Left lung (tissue), 10 donors: ENCODE results near the gene PEPD. TPM values are rescaled to one million over a fixed set of nuclear protein-coding genes. Genes with fewer than 3 reads are reported as not detected.
A peak's percentile ranks its signal among the peaks of the same experiment; 100 is the strongest.

ENCODE experiments used
- ATAC-seq: fragments of 200-7000 bp; cut with Tn5 transposase; one replicate; pipeline ENCODE4 v1.9.1; 2020; ENCODE audit warnings: moderate library complexity
- DNase-seq, 4 donors: peaks; one replicate each; pipeline ENCODE4 v3.0.0-alpha.2; 2013 to 2020
- H3K27ac ChIP-seq, 2 donors: fragments of 200-600 bp; sonication (generic) in 1 of 2; one replicate each; pipeline versions ENCODE4 v1.5.0 to v1.8.0; 2020 to 2021
- H3K27me3 ChIP-seq, 2 donors: fragments of 200-600 bp; sonication (generic) in 1 of 2; one replicate each; pipeline versions ENCODE4 v1.5.0 to v1.8.0; 2020 to 2021
- H3K36me3 ChIP-seq, 2 donors: fragments of 200-600 bp; sonication (generic) in 1 of 2; one replicate each; pipeline versions ENCODE4 v1.5.0 to v1.8.0; 2020 to 2021
- H3K4me1 ChIP-seq, 2 donors: fragments of 200-600 bp; one replicate each; pipeline ENCODE4 v1.8.0; 2021
- H3K4me3 ChIP-seq, 2 donors: fragments of 200-600 bp; sonication (generic) in 1 of 2; one replicate each; pipeline versions ENCODE4 v1.5.0 to v1.8.0; 2020 to 2021; ENCODE audit warnings: mild to moderate bottlenecking in 1 of 2
- H3K9me3 ChIP-seq, 2 donors: fragments of 200-600 bp; sonication (generic) in 1 of 2; one replicate each; pipeline versions ENCODE4 v1.5.0 to v1.8.0; 2020 to 2021
- CTCF ChIP-seq, 2 donors: fragments of 200-600 bp; sonication (generic) in 1 of 2; IDR thresholded peaks; one replicate each; pipeline versions ENCODE4 v1.5.0 to v1.8.0; 2021; ENCODE audit warnings: antibody characterized with exemption in 2 of 2
- intact Hi-C, 2 donors: fragments of 100-400 bp; cut with DNase I; formaldehyde crosslinking; loops; one replicate each; pipeline versions ENCODE4 v1.11.2 to v1.14.2; 2022
- polyA plus RNA-seq, 6 donors: library from polyadenylated mRNA; unstranded; fragments of 120-200 nt; gene quantifications; one replicate each; pipeline ENCODE4 v1.2.1, GENCODE V29; 2013; ENCODE audit not compliant: insufficient read length in 6 of 6
- total RNA-seq, 2 donors: library from RNA; stranded (reverse); fragmentation: NEBNext Ultra II Directional; extraction: Animal tissue kit (Norgen Biotek cat#: 25700); gene quantifications; one replicate each; pipeline ENCODE4 v1.2.1, GENCODE V29; 2021
- donor health status: DM: no; HTN: yes; CAD: no.
- donor health status: DM: no; HTN: no; CAD: no.

The PEPD gene
- total and polyA plus RNA-seq, 8 donors = 41.2 to 90.1 (median 46.2) TPM

- Histone ChIP-seq H3K27ac (no peak overlapping the region), H3K4me1 (no peaks in the 10 kb centered on the region), H3K27me3 (no peaks in the 10 kb centered on the region), H3K9me3 (no peaks in the 10 kb centered on the region), H3K4me3 (no peak overlapping the region), H3K36me3 (no peaks in the 10 kb centered on the region)
- no peak for ATAC-seq
- TF ChIP-seq CTCF (IDR thresholded peaks at IDR 0.05) = no peak
- intact Hi-C loops = no loop called here
- DNase-seq = peak in 2 of 4 donors; percentile 10 to 27
Observed at GRCh38 chr19:33428627-33429125, 92.9 kb downstream of the PEPD start.

GRCh38 chr19:33427801-33428626, 93.6 kb downstream of the PEPD start:
- Histone ChIP-seq H3K4me3 (no peak overlapping the region), H3K27ac (no peak overlapping the region), H3K36me3 (no peaks in the 10 kb centered on the region), H3K4me1 (no peaks in the 10 kb centered on the region), H3K27me3 (no peaks in the 10 kb centered on the region), H3K9me3 (no peaks in the 10 kb centered on the region)
- peak in 2 of 4 donors; percentile 13 to 53 for DNase-seq
- ATAC-seq = no peak
- intact Hi-C loops = no loop called here
- TF ChIP-seq CTCF (IDR thresholded peaks at IDR 0.05) = no peak

- intact Hi-C loops = no loop called here
- peak in 1 of 4 donors; percentile 69 for DNase-seq
Observed at GRCh38 chr19:33426621-33427361, 94.8 kb downstream of the PEPD start.

GRCh38 chr19:33424181-33424580, 97.4 kb downstream of the PEPD start:
- Histone ChIP-seq H3K9me3 (no peaks in the 10 kb centered on the region), H3K4me1 (no peaks in the 10 kb centered on the region), H3K27me3 (no peaks in the 10 kb centered on the region), H3K36me3 (no peaks in the 10 kb centered on the region), H3K27ac (no peak overlapping the region), H3K4me3 (no peak overlapping the region)
- no peak for TF ChIP-seq CTCF (IDR thresholded peaks at IDR 0.05)
- intact Hi-C loops = no loop called here
- ATAC-seq = no peak
- no peak for DNase-seq

More at GRCh38 chr19:33426621-33427361, 94.8 kb downstream of the PEPD start:
- Histone ChIP-seq H3K36me3 (no peaks in the 10 kb centered on the region), H3K9me3 (no peaks in the 10 kb centered on the region), H3K27ac (no peak overlapping the region), H3K4me1 (no peaks in the 10 kb centered on the region), H3K4me3 (no peak overlapping the region), H3K27me3 (no peaks in the 10 kb centered on the region)
- TF ChIP-seq CTCF (IDR thresholded peaks at IDR 0.05) = no peak
- ATAC-seq = no peak
